Neutrophil (primary cell): Measurements from ENCODE around the gene POLDIP3.

Source experiments
- H3K27ac ChIP-seq: fragments of 200-600 bp; sonication (generic); 2 replicates; pipeline ENCODE4 v1.5.1; 2016; ENCODE audit warnings: mild to moderate bottlenecking, moderate library complexity
- H3K27me3 ChIP-seq: fragments of 200-600 bp; sonication (generic); 2 replicates; pipeline ENCODE4 v1.6.0; 2016; ENCODE audit warnings: mild to moderate bottlenecking
- H3K36me3 ChIP-seq: fragments of 200-600 bp; sonication (generic); 2 replicates; pipeline ENCODE4 v1.5.1; 2017
- H3K4me1 ChIP-seq, 2 experiments: fragments of 200-600 bp in 1 of 2; sonication (generic) in 1 of 2; 1 replicate in 1 of 2; 2 replicates in 1 of 2; pipeline versions ENCODE4 v1.5.1 to v1.6.1; 2013 to 2016; ENCODE audit warnings: low read depth in 1 of 2, low read length in 1 of 2, mild to moderate bottlenecking in 1 of 2, moderate library complexity in 1 of 2; ENCODE audit not compliant: control insufficient read depth in 1 of 2, insufficient read depth in 1 of 2
- H3K4me3 ChIP-seq, 2 experiments: fragments of 200-600 bp in 1 of 2; sonication (generic) in 1 of 2; 1 replicate in 1 of 2; 2 replicates in 1 of 2; pipeline ENCODE4 v1.5.1; 2013 to 2016; ENCODE audit warnings: low read depth in 1 of 2, low read length in 1 of 2, mild to moderate bottlenecking in 1 of 2, moderate library complexity in 1 of 2
- H3K9me3 ChIP-seq: fragments of 200-600 bp; sonication (generic); 2 replicates; pipeline ENCODE4 v1.5.1; 2016
- TF ChIP-seq, protein P1 (sequence below): fragments of 200-600 bp; sonication (generic); IDR thresholded peaks from 2 replicates; pipeline ENCODE4 v1.5.1; 2016; ENCODE audit warnings: antibody characterized with exemption

POLDIP3 gene

GRCh38 chr22:42630211-42630610 is 15.5 kb upstream of the POLDIP3 start:
- Histone ChIP-seq H3K4me3 (no peak overlapping the region), H3K27me3 (no peaks in the 10 kb centered on the region), H3K27ac (no peak overlapping the region), H3K4me1 (no peaks in the 10 kb centered on the region), H3K9me3 (no peaks in the 10 kb centered on the region), H3K36me3 (peaks cover 98% of the 10 kb centered on the region)
- TF ChIP-seq, protein P1, sequence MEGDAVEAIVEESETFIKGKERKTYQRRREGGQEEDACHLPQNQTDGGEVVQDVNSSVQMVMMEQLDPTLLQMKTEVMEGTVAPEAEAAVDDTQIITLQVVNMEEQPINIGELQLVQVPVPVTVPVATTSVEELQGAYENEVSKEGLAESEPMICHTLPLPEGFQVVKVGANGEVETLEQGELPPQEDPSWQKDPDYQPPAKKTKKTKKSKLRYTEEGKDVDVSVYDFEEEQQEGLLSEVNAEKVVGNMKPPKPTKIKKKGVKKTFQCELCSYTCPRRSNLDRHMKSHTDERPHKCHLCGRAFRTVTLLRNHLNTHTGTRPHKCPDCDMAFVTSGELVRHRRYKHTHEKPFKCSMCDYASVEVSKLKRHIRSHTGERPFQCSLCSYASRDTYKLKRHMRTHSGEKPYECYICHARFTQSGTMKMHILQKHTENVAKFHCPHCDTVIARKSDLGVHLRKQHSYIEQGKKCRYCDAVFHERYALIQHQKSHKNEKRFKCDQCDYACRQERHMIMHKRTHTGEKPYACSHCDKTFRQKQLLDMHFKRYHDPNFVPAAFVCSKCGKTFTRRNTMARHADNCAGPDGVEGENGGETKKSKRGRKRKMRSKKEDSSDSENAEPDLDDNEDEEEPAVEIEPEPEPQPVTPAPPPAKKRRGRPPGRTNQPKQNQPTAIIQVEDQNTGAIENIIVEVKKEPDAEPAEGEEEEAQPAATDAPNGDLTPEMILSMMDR: no peak

- H3K36me3 ChIP-seq: peaks cover 92% of the 10 kb centered on the region
- no peak overlapping the region for H3K27ac ChIP-seq
- no peaks in the 10 kb centered on the region for H3K27me3 ChIP-seq
- H3K4me1 ChIP-seq: peaks cover 8 to 15% of the 10 kb centered on the region in 2 experiments
- H3K9me3 ChIP-seq: no peaks in the 10 kb centered on the region
- TF ChIP-seq, protein P1: no peak
- H3K4me3 ChIP-seq: no peak overlapping the region
Measured at GRCh38 chr22:42627981-42628380, 13.3 kb upstream of the POLDIP3 start.

DNA sequence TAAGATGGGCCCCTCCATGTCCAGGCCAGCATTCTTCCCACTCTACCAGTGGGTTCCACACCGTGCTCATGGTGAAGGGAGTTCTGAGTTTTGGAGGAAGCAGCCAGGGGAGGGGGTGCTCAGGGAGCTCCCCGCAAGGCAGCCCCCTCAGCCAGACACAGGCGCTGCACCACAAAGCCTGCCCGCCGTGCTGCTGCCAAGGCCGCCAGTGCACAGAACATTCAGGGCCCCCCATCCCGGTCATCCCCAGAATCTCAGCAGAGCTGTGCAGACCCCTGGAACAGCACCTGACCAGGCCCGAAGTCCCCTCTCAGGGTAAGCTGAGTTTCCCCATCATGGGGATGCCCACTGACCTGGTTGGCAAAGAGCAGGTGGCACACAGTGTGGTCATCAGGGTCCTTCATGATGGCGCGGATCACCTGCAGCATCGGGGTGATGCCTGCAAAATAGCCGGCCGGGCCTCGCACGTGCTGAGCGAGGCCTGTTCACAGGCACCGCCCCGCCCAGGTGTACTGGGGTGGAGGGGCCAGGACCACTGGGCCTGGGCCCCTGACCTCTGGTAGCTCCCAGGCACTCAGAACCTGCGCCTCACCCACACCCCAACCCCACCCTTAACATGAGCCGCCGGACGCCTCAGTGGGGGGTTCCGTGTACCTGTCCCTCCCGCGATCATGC is 12.4 kb upstream of the POLDIP3 start:
- TF ChIP-seq, protein P1: no peak
- H3K36me3 ChIP-seq: peaks cover 92% of the 10 kb centered on the region

DNA sequence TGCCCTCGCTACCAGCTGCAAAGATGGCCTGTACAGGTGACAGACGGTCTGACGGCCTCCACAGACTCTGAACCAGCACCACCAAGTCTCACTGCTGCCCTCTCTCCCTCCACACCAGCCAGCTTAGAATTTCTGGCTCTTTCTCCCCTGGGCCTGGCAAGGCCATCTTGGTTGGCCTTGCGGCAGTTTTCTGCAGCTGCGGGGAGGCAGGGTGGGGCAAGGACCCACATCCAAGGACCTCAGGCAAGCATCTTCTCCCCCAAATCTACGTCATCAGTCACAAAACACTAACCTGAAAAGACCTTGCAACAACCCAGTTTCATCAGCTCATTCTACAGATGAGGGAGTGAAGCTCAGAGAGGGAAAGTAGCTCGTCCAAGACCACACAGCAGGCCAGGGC is 11.7 kb upstream of the POLDIP3 start:
- TF ChIP-seq, protein P1: no peak
- H3K27me3 ChIP-seq: no peaks in the 10 kb centered on the region
- no peak overlapping the region for H3K27ac ChIP-seq
- no peaks in the 10 kb centered on the region for H3K9me3 ChIP-seq
- peaks cover 85% of the 10 kb centered on the region for H3K36me3 ChIP-seq
- H3K4me3 ChIP-seq: no peak overlapping the region
- peaks cover 10 to 23% of the 10 kb centered on the region in 2 experiments for H3K4me1 ChIP-seq

More for the DNA sequence above, 12.4 kb upstream of the POLDIP3 start:
- H3K4me3 ChIP-seq: no peak overlapping the region
- H3K27me3 ChIP-seq: no peaks in the 10 kb centered on the region
- H3K27ac ChIP-seq: no peak overlapping the region
- peaks cover 10 to 23% of the 10 kb centered on the region in 2 experiments for H3K4me1 ChIP-seq
- H3K9me3 ChIP-seq: no peaks in the 10 kb centered on the region

- Histone ChIP-seq H3K4me3 (no peak overlapping the region), H3K27me3 (no peaks in the 10 kb centered on the region), H3K36me3 (peaks cover 75% of the 10 kb centered on the region), H3K4me1 (peaks cover 10 to 23% of the 10 kb centered on the region in 2 experiments), H3K9me3 (no peaks in the 10 kb centered on the region), H3K27ac (no peak overlapping the region)
- TF ChIP-seq, protein P1: no peak
Measured at GRCh38 chr22:42625416-42625815, 10.7 kb upstream of the POLDIP3 start.
